SK-N-SH (cell line): ENCODE data around the gene BOLA3.

Source experiments
- CHD2 ChIP-seq: fragments of 150-350 bp; IDR thresholded peaks from 2 replicates; pipeline ENCODE4 v1.6.1; 2018; ENCODE audit warnings: low read length; ENCODE audit not compliant: partially characterized antibody
- CTCF ChIP-seq: fragments of 200-600 bp; sonication (generic); IDR thresholded peaks from 2 replicates; pipeline ENCODE4 v1.6.1; 2017; ENCODE audit warnings: antibody characterized with exemption, mild to moderate bottlenecking, moderate library complexity
- EP300 ChIP-seq, 2 experiments: IDR thresholded peaks; 2 replicates each; pipeline versions ENCODE4 v1.4.0 to v1.6.1; 2012; ENCODE audit warnings: borderline replicate concordance in 1 of 2, low read depth in 1 of 2, low read length in 1 of 2
- FOXJ3 ChIP-seq: sonication (generic); formaldehyde crosslinking; IDR thresholded peaks from 2 replicates; pipeline ENCODE4 v1.5.1; 2020; ENCODE audit warnings: mild to moderate bottlenecking, missing genetic modification reagents
- GABPA ChIP-seq: IDR thresholded peaks from 2 replicates; pipeline ENCODE4 v1.4.0; 2012; ENCODE audit warnings: low read depth, mild to moderate bottlenecking
- JUND ChIP-seq: IDR thresholded peaks from 2 replicates; pipeline ENCODE4 v1.4.0; 2012
- MXI1 ChIP-seq: IDR thresholded peaks from 2 replicates; pipeline ENCODE4 v1.6.1; 2012; ENCODE audit warnings: mild to moderate bottlenecking, low read depth, low read length, improper control_type of control experiment
- NRF1 ChIP-seq: IDR thresholded peaks from 2 replicates; pipeline ENCODE4 v1.6.1; 2012; ENCODE audit warnings: low read depth, mild to moderate bottlenecking, low read length
- POLR2AphosphoS5 ChIP-seq: IDR thresholded peaks from 2 replicates; pipeline ENCODE4 v1.6.1; 2012; ENCODE audit warnings: low read depth, low read length
- TAF1 ChIP-seq: IDR thresholded peaks from 2 replicates; pipeline ENCODE4 v1.6.1; 2012; ENCODE audit warnings: low read depth, mild to moderate bottlenecking, low read length, moderate library complexity, borderline replicate concordance
- TCF12 ChIP-seq: IDR thresholded peaks from 2 replicates; pipeline ENCODE4 v1.4.0; 2012
- USF2 ChIP-seq: fragments of 150-350 bp; IDR thresholded peaks from 2 replicates; pipeline ENCODE4 v1.6.1; 2017; ENCODE audit warnings: antibody characterized with exemption, low read length, low read depth, borderline replicate concordance
- YY1 ChIP-seq: IDR thresholded peaks from 2 replicates; pipeline ENCODE4 v1.4.0; 2012; ENCODE audit warnings: low read depth, mild to moderate bottlenecking
- TF ChIP-seq, protein P1 (sequence below): IDR thresholded peaks from 2 replicates; pipeline ENCODE4 v1.4.0; 2012; ENCODE audit warnings: low read depth

DNA sequence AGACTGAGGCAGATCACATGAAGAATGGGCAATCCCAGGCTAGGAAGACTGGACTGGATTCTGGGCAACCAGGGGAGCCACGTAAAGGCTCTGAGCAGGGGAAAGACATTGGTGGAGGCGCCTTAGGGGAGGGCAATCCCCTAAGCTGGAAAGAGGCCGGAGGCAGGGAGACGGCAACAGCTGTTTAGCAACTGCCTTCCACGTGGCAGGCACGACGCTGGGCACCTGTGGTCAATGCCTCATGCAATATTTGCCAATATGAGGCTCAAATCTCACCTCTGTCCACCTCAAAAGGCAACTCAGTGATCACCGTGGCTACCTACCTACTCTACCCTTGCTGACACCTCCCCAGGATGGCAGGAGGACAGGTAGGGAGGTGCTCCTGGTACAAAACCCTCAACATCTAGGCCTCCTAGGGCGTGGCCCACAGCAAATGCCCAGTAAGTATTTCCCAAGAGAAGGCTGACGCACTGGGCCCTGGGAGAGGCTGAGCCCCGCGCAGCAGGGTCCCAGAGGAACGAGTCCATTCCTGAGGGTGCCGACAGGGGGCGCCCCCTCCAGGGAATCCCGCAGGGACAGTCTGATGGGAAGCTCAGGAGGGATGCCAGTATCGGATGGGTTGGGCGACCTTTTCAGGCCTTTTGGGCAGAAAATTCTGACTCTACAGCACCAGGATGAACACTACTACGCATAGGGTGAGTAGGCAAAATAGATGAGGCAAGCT lies 8.9 kb downstream of the BOLA3 start:
- TF ChIP-seq CTCF = peak; percentile 26; the same call in 1 of the 2 replicates
- TF ChIP-seq CHD2 = no peak
- TF ChIP-seq TCF12 = no peak
- no peak for TF ChIP-seq YY1
- TF ChIP-seq TAF1 = no peak
- no peak for TF ChIP-seq GABPA
- TF ChIP-seq JUND = no peak
- TF ChIP-seq MXI1 = no peak
- TF ChIP-seq EP300 (IDR thresholded peaks at IDR 0.05; ENCODE audit: borderline replicate concordance in 1 of 2, low read depth in 1 of 2, low read length in 1 of 2) = no peak
- TF ChIP-seq, protein P1, sequence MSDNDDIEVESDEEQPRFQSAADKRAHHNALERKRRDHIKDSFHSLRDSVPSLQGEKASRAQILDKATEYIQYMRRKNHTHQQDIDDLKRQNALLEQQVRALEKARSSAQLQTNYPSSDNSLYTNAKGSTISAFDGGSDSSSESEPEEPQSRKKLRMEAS = no peak
- TF ChIP-seq FOXJ3 = no peak
- TF ChIP-seq USF2 = no peak
- no peak for TF ChIP-seq NRF1
- no peak for TF ChIP-seq POLR2AphosphoS5
